PFSK-1 (cell line): Measurements from ENCODE around the gene ARHGAP27.

ENCODE experiments used
- POLR2AphosphoS5 ChIP-seq: IDR thresholded peaks from 2 replicates; pipeline ENCODE4 v1.6.1; 2012; ENCODE audit warnings: low read depth, mild to moderate bottlenecking, control low read depth, low read length, moderate library complexity
- SIN3A ChIP-seq: IDR thresholded peaks from 2 replicates; pipeline ENCODE4 v1.6.1; 2012; ENCODE audit warnings: mild to moderate bottlenecking, low read length, moderate library complexity, borderline replicate concordance; ENCODE audit not compliant: insufficient read depth
- TF ChIP-seq, protein P1 (sequence below), 2 experiments: IDR thresholded peaks; 2 replicates each; pipeline versions ENCODE4 v1.6.1 to v1.8.0; 2011 to 2012; ENCODE audit warnings: low read depth in 2 of 2, low read length in 2 of 2, control low read depth in 1 of 2, inconsistent platforms in 1 of 2, mild to moderate bottlenecking in 1 of 2, moderate library complexity in 1 of 2; ENCODE audit not compliant: insufficient read depth in 1 of 2

DNA sequence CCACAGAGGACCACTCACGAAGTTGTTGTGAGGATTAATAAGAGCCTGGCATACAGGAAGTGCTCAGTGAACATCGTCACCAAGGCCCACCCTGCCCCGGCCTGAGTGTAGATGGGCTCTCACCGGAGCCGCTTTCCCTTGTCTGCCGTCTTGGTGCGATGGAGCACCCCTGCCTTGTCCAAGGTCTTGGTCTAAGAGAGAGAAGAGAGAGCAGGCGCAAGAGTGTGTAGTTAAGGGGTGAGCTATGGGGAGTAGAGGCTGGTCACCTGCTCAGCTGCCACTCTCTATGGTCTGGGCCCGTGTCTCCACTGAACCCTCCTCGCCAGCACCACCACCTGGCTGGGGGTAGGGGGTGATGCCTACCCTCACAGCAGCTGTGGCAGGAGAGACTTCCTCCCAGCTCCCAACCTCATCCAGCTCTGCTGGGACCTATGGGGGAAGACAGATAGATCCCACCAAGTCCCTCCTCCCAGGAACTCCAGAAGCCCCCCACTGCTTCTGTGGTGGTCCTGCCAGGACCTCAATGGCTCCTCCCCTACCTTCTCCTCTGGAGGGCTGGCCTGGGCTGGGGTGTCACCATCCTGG lies 28.7 kb downstream of the ARHGAP27 start:
- TF ChIP-seq, protein P1, sequence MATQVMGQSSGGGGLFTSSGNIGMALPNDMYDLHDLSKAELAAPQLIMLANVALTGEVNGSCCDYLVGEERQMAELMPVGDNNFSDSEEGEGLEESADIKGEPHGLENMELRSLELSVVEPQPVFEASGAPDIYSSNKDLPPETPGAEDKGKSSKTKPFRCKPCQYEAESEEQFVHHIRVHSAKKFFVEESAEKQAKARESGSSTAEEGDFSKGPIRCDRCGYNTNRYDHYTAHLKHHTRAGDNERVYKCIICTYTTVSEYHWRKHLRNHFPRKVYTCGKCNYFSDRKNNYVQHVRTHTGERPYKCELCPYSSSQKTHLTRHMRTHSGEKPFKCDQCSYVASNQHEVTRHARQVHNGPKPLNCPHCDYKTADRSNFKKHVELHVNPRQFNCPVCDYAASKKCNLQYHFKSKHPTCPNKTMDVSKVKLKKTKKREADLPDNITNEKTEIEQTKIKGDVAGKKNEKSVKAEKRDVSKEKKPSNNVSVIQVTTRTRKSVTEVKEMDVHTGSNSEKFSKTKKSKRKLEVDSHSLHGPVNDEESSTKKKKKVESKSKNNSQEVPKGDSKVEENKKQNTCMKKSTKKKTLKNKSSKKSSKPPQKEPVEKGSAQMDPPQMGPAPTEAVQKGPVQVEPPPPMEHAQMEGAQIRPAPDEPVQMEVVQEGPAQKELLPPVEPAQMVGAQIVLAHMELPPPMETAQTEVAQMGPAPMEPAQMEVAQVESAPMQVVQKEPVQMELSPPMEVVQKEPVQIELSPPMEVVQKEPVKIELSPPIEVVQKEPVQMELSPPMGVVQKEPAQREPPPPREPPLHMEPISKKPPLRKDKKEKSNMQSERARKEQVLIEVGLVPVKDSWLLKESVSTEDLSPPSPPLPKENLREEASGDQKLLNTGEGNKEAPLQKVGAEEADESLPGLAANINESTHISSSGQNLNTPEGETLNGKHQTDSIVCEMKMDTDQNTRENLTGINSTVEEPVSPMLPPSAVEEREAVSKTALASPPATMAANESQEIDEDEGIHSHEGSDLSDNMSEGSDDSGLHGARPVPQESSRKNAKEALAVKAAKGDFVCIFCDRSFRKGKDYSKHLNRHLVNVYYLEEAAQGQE (IDR thresholded peaks at IDR 0.05; ENCODE audit: insufficient read depth in 1 of 2, low read depth in 2 of 2, low read length in 2 of 2) = no peak
- TF ChIP-seq SIN3A = no peak
- TF ChIP-seq POLR2AphosphoS5 = no peak
